Neutrophil (primary cell): ENCODE data around the gene FAM221B.

ENCODE experiments used
- H3K27ac ChIP-seq: fragments of 200-600 bp; sonication (generic); 2 replicates; pipeline ENCODE4 v1.5.1; 2016; ENCODE audit warnings: mild to moderate bottlenecking, moderate library complexity
- H3K27me3 ChIP-seq: fragments of 200-600 bp; sonication (generic); 2 replicates; pipeline ENCODE4 v1.6.0; 2016; ENCODE audit warnings: mild to moderate bottlenecking
- H3K36me3 ChIP-seq: fragments of 200-600 bp; sonication (generic); 2 replicates; pipeline ENCODE4 v1.5.1; 2017
- H3K4me1 ChIP-seq, 2 experiments: fragments of 200-600 bp in 1 of 2; sonication (generic) in 1 of 2; 1 replicate in 1 of 2; 2 replicates in 1 of 2; pipeline versions ENCODE4 v1.5.1 to v1.6.1; 2013 to 2016; ENCODE audit warnings: low read depth in 1 of 2, low read length in 1 of 2, mild to moderate bottlenecking in 1 of 2, moderate library complexity in 1 of 2; ENCODE audit not compliant: control insufficient read depth in 1 of 2, insufficient read depth in 1 of 2
- H3K4me3 ChIP-seq, 2 experiments: fragments of 200-600 bp in 1 of 2; sonication (generic) in 1 of 2; 1 replicate in 1 of 2; 2 replicates in 1 of 2; pipeline ENCODE4 v1.5.1; 2013 to 2016; ENCODE audit warnings: low read depth in 1 of 2, low read length in 1 of 2, mild to moderate bottlenecking in 1 of 2, moderate library complexity in 1 of 2
- H3K9me3 ChIP-seq: fragments of 200-600 bp; sonication (generic); 2 replicates; pipeline ENCODE4 v1.5.1; 2016
- CTCF ChIP-seq: fragments of 200-600 bp; sonication (generic); IDR thresholded peaks from 2 replicates; pipeline ENCODE4 v1.5.1; 2016; ENCODE audit warnings: antibody characterized with exemption

Gene FAM221B

GRCh38 chr9:35840881-35841644, 12.5 kb upstream of the FAM221B start:
- Histone ChIP-seq H3K4me3 (no peak overlapping the region), H3K27ac (no peak overlapping the region), H3K9me3 (no peaks in the 10 kb centered on the region), H3K36me3 (no peaks in the 10 kb centered on the region), H3K27me3 (peaks cover 77% of the 10 kb centered on the region), H3K4me1 (peaks cover 37 to 46% of the 10 kb centered on the region in 2 experiments)
- TF ChIP-seq CTCF: no peak

GRCh38 chr9:35839926-35840325, 11.4 kb upstream of the FAM221B start:
- no peaks in the 10 kb centered on the region for H3K9me3 ChIP-seq
- TF ChIP-seq CTCF: no peak
- H3K4me3 ChIP-seq: no peak overlapping the region
- no peak overlapping the region for H3K27ac ChIP-seq
- peaks cover 37 to 46% of the 10 kb centered on the region in 2 experiments for H3K4me1 ChIP-seq
- peaks cover 81% of the 10 kb centered on the region for H3K27me3 ChIP-seq
- H3K36me3 ChIP-seq: no peaks in the 10 kb centered on the region

GRCh38 chr9:35836595-35836994, 8.1 kb upstream of the FAM221B start:
- Histone ChIP-seq H3K4me3 (no peak overlapping the region), H3K27ac (no peak overlapping the region), H3K36me3 (no peaks in the 10 kb centered on the region), H3K9me3 (no peaks in the 10 kb centered on the region), H3K4me1 (peaks cover 36 to 43% of the 10 kb centered on the region in 2 experiments), H3K27me3 (peaks cover 72% of the 10 kb centered on the region)
- no peak for TF ChIP-seq CTCF

GRCh38 chr9:35835766-35836165, 7.2 kb upstream of the FAM221B start:
- H3K4me1 ChIP-seq: peaks cover 36 to 50% of the 10 kb centered on the region in 2 experiments
- TF ChIP-seq CTCF: no peak
- H3K27me3 ChIP-seq: peaks cover 72% of the 10 kb centered on the region
- H3K27ac ChIP-seq: no peak overlapping the region
- H3K36me3 ChIP-seq: no peaks in the 10 kb centered on the region
- H3K9me3 ChIP-seq: no peaks in the 10 kb centered on the region
- no peak overlapping the region for H3K4me3 ChIP-seq

- Histone ChIP-seq H3K4me3 (no peak overlapping the region), H3K36me3 (no peaks in the 10 kb centered on the region), H3K9me3 (no peaks in the 10 kb centered on the region), H3K27ac (no peak overlapping the region), H3K4me1 (peaks cover 36 to 50% of the 10 kb centered on the region in 2 experiments), H3K27me3 (peaks cover 72% of the 10 kb centered on the region)
- no peak for TF ChIP-seq CTCF
Observed at GRCh38 chr9:35835216-35835632, 6.7 kb upstream of the FAM221B start.
